NT2/D1 (cell line): ENCODE measurements around the gene WFDC8.
"Not testable (repeated sequence)": the region's sequence is repeated elsewhere in the genome, so short reads cannot be mapped to it uniquely, and the experiment has no call there.

Experiments used
- YY1 ChIP-seq: IDR thresholded peaks from 2 replicates; pipeline ENCODE4 v1.6.1; 2011; ENCODE audit not compliant: insufficient read length, insufficient read depth
- ZNF274 ChIP-seq: IDR thresholded peaks from 2 replicates; pipeline ENCODE4 v1.6.1; 2011; ENCODE audit warnings: mild to moderate bottlenecking, low read depth, low read length

- not testable (repeated sequence) for TF ChIP-seq ZNF274, YY1
These were observed 5.2 kb upstream of the WFDC8 start for GRCh38 chr20:45584294-45584693.
